Peyer's patch (tissue), 4 donors: ENCODE data around the gene UNC93B1.
"Not testable (repeated sequence)": the region's sequence is repeated elsewhere in the genome, so short reads cannot be mapped to it uniquely, and the experiment has no call there.

Experiments
- POLR2A ChIP-seq, 2 donors: fragments of 450-650 bp; IDR thresholded peaks; one replicate each; pipeline ENCODE4 v1.5.1; 2017; ENCODE audit warnings: antibody characterized with exemption in 2 of 2, mild to moderate bottlenecking in 2 of 2, moderate library complexity in 2 of 2
- TF ChIP-seq, protein P1 (sequence below), 6 experiments: fragments of 450-650 bp in 4 of 6; fragments of 200-600 bp in 2 of 6; sonication (generic) in 1 of 6; IDR thresholded peaks; one replicate each; pipeline ENCODE4 v1.5.1; 2017 to 2019; ENCODE audit warnings: antibody characterized with exemption in 6 of 6, mild to moderate bottlenecking in 3 of 6, moderate library complexity in 1 of 6

DNA sequence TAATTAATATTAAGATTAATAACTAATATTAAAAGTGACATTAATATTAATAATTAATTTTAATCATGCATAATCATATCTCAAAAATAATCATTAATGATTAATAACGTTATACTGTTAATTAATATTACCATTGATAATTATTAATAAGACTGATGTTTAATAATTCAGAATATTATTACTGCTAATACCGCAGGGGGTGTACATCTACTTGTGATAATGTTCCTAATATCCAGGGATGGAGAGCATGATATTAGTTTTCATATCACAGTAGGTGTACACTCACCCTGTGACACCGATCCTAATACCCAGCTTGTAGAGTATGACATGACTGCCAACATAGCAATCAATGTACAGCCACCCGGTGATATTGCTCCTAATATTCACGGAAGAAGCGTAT, 18.6 kb downstream of the UNC93B1 start:
- TF ChIP-seq, protein P1, sequence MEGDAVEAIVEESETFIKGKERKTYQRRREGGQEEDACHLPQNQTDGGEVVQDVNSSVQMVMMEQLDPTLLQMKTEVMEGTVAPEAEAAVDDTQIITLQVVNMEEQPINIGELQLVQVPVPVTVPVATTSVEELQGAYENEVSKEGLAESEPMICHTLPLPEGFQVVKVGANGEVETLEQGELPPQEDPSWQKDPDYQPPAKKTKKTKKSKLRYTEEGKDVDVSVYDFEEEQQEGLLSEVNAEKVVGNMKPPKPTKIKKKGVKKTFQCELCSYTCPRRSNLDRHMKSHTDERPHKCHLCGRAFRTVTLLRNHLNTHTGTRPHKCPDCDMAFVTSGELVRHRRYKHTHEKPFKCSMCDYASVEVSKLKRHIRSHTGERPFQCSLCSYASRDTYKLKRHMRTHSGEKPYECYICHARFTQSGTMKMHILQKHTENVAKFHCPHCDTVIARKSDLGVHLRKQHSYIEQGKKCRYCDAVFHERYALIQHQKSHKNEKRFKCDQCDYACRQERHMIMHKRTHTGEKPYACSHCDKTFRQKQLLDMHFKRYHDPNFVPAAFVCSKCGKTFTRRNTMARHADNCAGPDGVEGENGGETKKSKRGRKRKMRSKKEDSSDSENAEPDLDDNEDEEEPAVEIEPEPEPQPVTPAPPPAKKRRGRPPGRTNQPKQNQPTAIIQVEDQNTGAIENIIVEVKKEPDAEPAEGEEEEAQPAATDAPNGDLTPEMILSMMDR (IDR thresholded peaks at IDR 0.05), result not testable (repeated sequence)
- not testable (repeated sequence) for TF ChIP-seq POLR2A (IDR thresholded peaks at IDR 0.05)
